Bronchial epithelial cell (primary cell): ENCODE results near the gene HIGD1C. TPM values are rescaled to one million over a fixed set of nuclear protein-coding genes. Genes with fewer than 3 reads are reported as not detected.

Source experiments
- DNase-seq: peaks from one replicate; pipeline ENCODE4 v3.0.0-alpha.2; 2010; ENCODE audit warnings: low read depth
- FAIRE-seq: peaks from 2 replicates; lab custom pipeline; 2011; peaks lifted over from hg19 to GRCh38; lab: Jason Lieb, UNC
- H3K27me3 ChIP-seq: 2 replicates; pipeline ENCODE4 v1.5.1; 2011; ENCODE audit warnings: low read length; ENCODE audit not compliant: control insufficient read depth, insufficient read depth
- H3K36me3 ChIP-seq: 2 replicates; pipeline ENCODE4 v1.5.1; 2011; ENCODE audit warnings: low read length; ENCODE audit not compliant: control insufficient read depth, insufficient read depth
- H3K4me3 ChIP-seq: 2 replicates; pipeline ENCODE4 v1.5.1; 2011; ENCODE audit warnings: mild to moderate bottlenecking, low read depth, low read length, control low read depth
- total RNA-seq: library from RNA; depleted of rRNA; stranded (reverse); fragments of >200 nt; gene quantifications from 2 replicates; pipeline ENCODE4 v1.2.1, GENCODE V29; 2014
- TF ChIP-seq, protein P1 (sequence below): IDR thresholded peaks from 2 replicates; pipeline ENCODE4 v1.5.1; 2011; ENCODE audit warnings: mild to moderate bottlenecking, moderate library complexity, low read length, control low read depth, inconsistent platforms; ENCODE audit not compliant: insufficient read depth, severe bottlenecking

HIGD1C gene
- total RNA-seq, 1 donor from 2014 or later: not detected

GRCh38 chr12:50918584-50919316 is 33.6 kb upstream of the HIGD1C start:
- Histone ChIP-seq H3K27me3 (no peaks in the 10 kb centered on the region), H3K4me3 (no peak overlapping the region), H3K36me3 (no peaks in the 10 kb centered on the region)
- FAIRE-seq (no peak), DNase-seq (no peak)
- TF ChIP-seq, protein P1, sequence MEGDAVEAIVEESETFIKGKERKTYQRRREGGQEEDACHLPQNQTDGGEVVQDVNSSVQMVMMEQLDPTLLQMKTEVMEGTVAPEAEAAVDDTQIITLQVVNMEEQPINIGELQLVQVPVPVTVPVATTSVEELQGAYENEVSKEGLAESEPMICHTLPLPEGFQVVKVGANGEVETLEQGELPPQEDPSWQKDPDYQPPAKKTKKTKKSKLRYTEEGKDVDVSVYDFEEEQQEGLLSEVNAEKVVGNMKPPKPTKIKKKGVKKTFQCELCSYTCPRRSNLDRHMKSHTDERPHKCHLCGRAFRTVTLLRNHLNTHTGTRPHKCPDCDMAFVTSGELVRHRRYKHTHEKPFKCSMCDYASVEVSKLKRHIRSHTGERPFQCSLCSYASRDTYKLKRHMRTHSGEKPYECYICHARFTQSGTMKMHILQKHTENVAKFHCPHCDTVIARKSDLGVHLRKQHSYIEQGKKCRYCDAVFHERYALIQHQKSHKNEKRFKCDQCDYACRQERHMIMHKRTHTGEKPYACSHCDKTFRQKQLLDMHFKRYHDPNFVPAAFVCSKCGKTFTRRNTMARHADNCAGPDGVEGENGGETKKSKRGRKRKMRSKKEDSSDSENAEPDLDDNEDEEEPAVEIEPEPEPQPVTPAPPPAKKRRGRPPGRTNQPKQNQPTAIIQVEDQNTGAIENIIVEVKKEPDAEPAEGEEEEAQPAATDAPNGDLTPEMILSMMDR: no peak

DNA sequence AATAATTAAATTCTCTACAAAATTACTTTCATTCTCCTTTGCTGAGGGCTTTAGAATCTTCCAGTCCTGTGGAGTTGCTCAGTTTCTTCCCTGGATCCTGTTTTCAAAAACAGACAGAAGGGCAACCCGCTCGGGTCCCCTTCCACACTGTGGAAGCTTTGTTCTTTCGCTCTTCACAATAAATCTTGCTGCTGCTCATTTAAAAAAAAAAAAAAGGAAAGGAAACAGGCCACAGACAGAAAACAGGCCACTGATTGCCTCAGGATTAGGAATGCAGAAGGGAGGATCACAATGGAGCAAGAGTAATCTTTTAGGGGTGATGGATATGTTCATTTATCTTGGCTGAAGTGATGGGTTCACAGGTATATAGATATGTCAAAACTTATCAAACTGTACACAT is 29.5 kb upstream of the HIGD1C start:
- no peak for FAIRE-seq
- H3K36me3 ChIP-seq: no peaks in the 10 kb centered on the region
- H3K27me3 ChIP-seq: no peaks in the 10 kb centered on the region
- TF ChIP-seq, protein P1: no peak
- no peak for DNase-seq
- H3K4me3 ChIP-seq: no peak overlapping the region

DNA sequence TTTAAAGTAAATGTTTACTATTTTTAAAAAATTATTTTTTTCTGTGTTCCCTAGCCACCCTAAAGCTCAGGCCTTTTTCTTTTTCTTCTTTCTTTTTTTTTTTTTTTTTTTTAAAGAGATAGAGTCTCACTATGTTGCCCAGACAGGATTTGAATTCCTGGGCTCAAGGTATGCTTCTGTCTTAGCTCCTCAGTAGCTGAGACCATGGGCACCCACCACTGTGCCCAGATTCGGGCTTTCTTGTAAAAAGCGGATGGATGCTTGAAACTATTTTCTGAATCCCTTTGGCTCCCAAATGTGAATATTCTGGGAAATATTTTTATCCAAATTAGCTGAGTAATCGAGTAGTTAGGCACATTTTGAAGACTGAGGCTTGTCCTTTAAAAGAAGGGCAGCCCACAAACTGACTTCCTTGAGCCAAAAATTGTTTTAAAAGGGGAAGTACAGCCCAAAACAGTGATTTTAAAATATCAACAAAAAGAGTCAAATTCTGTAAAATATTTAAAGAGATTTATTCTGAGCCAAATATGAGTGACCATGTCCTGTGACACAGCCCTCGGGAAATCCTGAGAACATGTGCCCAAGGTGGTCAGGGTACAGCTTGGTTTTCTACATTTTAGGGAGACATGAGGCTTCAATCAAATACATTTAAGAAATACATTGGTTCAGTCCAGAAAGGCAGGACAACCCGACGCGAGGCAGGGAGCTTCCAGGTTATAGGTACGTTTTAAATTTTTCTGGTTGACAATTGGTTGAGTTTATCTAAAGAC is 28.8 kb upstream of the HIGD1C start:
- no peak overlapping the region for H3K4me3 ChIP-seq
- no peaks in the 10 kb centered on the region for H3K36me3 ChIP-seq
- TF ChIP-seq, protein P1: no peak
- no peaks in the 10 kb centered on the region for H3K27me3 ChIP-seq
- FAIRE-seq: no peak
- no peak for DNase-seq

- TF ChIP-seq, protein P1: no peak
- Histone ChIP-seq H3K4me3 (no peak overlapping the region), H3K36me3 (no peaks in the 10 kb centered on the region), H3K27me3 (no peaks in the 10 kb centered on the region)
- FAIRE-seq: no peak
- DNase-seq: no peak
Observed at GRCh38 chr12:50924131-50924438, 28.3 kb upstream of the HIGD1C start.

DNA sequence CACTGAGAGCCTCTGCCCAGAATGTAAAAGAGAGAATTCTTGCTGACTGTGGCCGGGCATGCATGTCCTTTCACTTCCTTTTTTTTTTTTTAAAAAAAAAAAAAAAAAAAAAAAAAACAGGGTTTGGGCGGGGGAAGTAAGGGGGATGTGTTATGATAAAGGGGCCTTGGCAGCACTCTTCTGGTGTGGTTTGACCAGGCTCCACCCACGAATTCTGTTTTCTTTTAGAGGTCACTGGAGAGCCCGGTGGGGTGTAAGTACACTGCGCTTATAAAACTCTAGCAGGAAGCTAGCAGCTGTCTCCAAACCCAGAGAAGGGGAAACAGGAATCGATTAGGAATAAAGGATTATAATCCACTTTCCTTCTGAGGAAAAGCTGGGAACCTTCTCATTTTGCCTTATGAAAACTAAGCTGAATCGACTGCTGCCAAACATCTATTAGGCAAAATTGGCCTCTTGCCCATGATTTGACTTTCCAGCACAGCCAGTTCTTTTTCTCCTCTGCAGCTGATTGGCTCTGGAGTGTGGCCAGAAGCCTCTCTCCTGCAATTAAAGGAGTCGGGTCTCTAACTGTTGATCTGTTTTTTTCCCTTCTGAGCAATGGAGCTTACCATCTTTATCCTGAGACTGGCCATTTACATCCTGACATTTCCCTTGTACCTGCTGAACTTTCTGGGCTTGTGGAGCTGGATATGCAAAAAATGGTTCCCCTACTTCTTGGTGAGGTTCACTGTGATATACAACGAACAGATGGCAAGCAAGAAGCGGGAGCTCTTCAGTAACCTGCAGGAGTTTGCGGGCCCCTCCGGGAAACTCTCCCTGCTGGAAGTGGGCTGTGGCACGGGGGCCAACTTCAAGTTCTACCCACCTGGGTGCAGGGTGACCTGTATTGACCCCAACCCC is 27.7 kb upstream of the HIGD1C start:
- H3K27me3 ChIP-seq: no peaks in the 10 kb centered on the region
- TF ChIP-seq, protein P1: no peak
- FAIRE-seq: no peak
- peak overlapping the region; percentile 27 for H3K4me3 ChIP-seq
- peak; percentile 76 for DNase-seq
- H3K36me3 ChIP-seq: no peaks in the 10 kb centered on the region
